Measurements from ENCODE around the gene POLR1G.

- TF ChIP-seq CTCF (IDR thresholded peaks at IDR 0.05) (no peak), POLR2AphosphoS5 (IDR thresholded peaks at IDR 0.05) (no peak), POLR2A (IDR thresholded peaks at IDR 0.05) (no peak), EP300 (IDR thresholded peaks at IDR 0.05) (no peak)
Observed at GRCh38 chr19:45409557-45409920, 3.1 kb downstream of the POLR1G start.

Measured in gastroesophageal sphincter (tissue), 3 donors.